ENCODE results near the gene THSD7B. TPM values are rescaled to one million over a fixed set of nuclear protein-coding genes. Genes with fewer than 3 reads are reported as not detected.

Gene THSD7B
- total and polyA plus RNA-seq, 2 of the 13 experiments (the other 11 are each of a cell fraction or from before 2014, with no cell fraction given): 0.02 TPM; not detected in 1

- TF ChIP-seq DZIP1 (CRISPR knock-in tag; IDR thresholded peaks at IDR 0.05): no peak
- TF ChIP-seq ZNF597 (CRISPR knock-in tag; IDR thresholded peaks at IDR 0.05): no peak
- TF ChIP-seq ZNF24 (IDR thresholded peaks at IDR 0.05): no peak
- no peak for TF ChIP-seq ZFAT (CRISPR knock-in tag; conservative IDR thresholded peaks at IDR 0.05)
These were observed 327.8 kb downstream of the THSD7B start (continued) for GRCh38 chr2:137093116-137093515.

- no peaks in the 10 kb centered on the region for H4K20me1 ChIP-seq (ENCODE audit: insufficient read depth, low read length)
- FAIRE-seq: no peak
- DNase-seq (ENCODE audit: low spot score): no peak
- no peaks in the 10 kb centered on the region for H3K79me2 ChIP-seq (ENCODE audit: insufficient read depth, low read length)
- H2AFZ ChIP-seq (ENCODE audit: low read length): no peak overlapping the region
- BruUV-seq (replicated peaks): no TSS peak
- in situ Hi-C loops (cut with HindIII; ENCODE audit: extremely low pct_ligation_motif_present, low pct_unique_long_range_greater_than_20kb): no loop called here
- CTCF ChIA-PET (ENCODE audit: low intra/inter-chr PET ratio, low total read pairs): no interaction called here
- H3K36me3 ChIP-seq (replicated peaks in 1 of 2; ENCODE audit: control insufficient read depth in 1 of 2, insufficient read depth in 2 of 2, low read length in 2 of 2): no peaks in the 10 kb centered on the region
- TF ChIP-seq DNMT3B (CRISPR knock-in tag; conservative IDR thresholded peaks at IDR 0.05) (no peak), ZFP91 (CRISPR knock-in tag; IDR thresholded peaks at IDR 0.05; ENCODE audit: borderline replicate concordance) (no peak), SNAPC4 (CRISPR knock-in tag; IDR thresholded peaks at IDR 0.05) (no peak), RELA (CRISPR knock-in tag; IDR thresholded peaks at IDR 0.05) (no peak)
- H3K27me3 ChIP-seq (ENCODE audit: control insufficient read depth in 1 of 2, insufficient read depth in 2 of 2, low read length in 2 of 2): no peaks in the 10 kb centered on the region
- H3K4me1 ChIP-seq (ENCODE audit: insufficient read depth, low read length): no peaks in the 10 kb centered on the region
- H3K4me3 ChIP-seq (replicated peaks in 1 of 3; ENCODE audit: insufficient read depth in 1 of 3, low read depth in 2 of 3, low read length in 3 of 3): no peak overlapping the region
- no peak overlapping the region for H3K9ac ChIP-seq (ENCODE audit: insufficient read depth, low read depth, low read length)
- intact Hi-C loops (cut with micrococcal nuclease; ENCODE audit: unreplicated experiment): no loop called here
- POLR2A ChIA-PET: no interaction called here
- no peak overlapping the region for H3K4me2 ChIP-seq (ENCODE audit: low read depth, low read length)
- H3K9me3 ChIP-seq (ENCODE audit: low read length): no peaks in the 10 kb centered on the region
- ATAC-seq: no peak
- no peak overlapping the region for H3K27ac ChIP-seq (ENCODE audit: extremely low read length, insufficient read depth, low read length)
These were observed 330.8 kb downstream of the THSD7B start for GRCh38 chr2:137096187-137096586.

Measured in HepG2 (cell line).